ENCODE measurements around the gene CACNA2D3. TPM values are rescaled to one million over a fixed set of nuclear protein-coding genes. Genes with fewer than 3 reads are reported as not detected.

CACNA2D3 gene
- total and polyA plus RNA-seq, 2 experiments from 2014 or later: 1.1 to 2.5 TPM

DNA sequence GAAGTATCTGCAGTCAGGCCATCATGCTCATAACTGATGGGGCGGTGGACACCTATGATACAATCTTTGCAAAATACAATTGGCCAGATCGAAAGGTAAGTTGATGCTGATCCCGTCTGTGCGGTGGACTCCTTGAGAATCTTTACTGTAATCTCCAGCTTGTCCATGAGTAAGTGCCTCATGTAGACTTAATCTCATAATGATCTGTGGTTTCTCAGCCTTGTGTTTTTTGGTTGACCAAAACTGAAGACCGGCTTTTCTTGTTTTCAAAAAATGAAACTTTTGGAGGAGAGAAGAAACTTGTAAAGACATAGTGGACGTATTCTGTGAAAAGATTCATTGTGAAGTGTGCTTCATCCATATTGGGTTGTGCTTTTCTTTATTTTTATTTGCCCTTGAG is 519.8 kb downstream of the CACNA2D3 start:
- Histone ChIP-seq H4K20me1 (ENCODE audit: insufficient read depth, poor library complexity, severe bottlenecking) (no peaks in the 10 kb centered on the region), H3K4me3 (no peak overlapping the region), H3K27me3 (peaks cover 37% of the 10 kb centered on the region), H3K9me2 (replicated peaks; ENCODE audit: insufficient read depth) (no peaks in the 10 kb centered on the region), H3K27ac (no peak overlapping the region), H3K79me2 (no peaks in the 10 kb centered on the region), H3K36me3 (replicated peaks; ENCODE audit: insufficient read depth, low read depth) (no peaks in the 10 kb centered on the region), H3K4me2 (no peak overlapping the region), H2AFZ (no peak overlapping the region), H3K4me1 (ENCODE audit: insufficient read depth) (no peaks in the 10 kb centered on the region), H3K9me3 (ENCODE audit: low read depth) (no peaks in the 10 kb centered on the region)
- WGBS (ENCODE audit: low lambda C conversion rate, missing lambda C conversion rate): 85% methylated on average over 6 of the region's 6 CpGs
- no peak for DNase-seq (ENCODE audit: low spot score)
- TF ChIP-seq EZH2phosphoT487 (IDR thresholded peaks at IDR 0.05; ENCODE audit: low read depth, severe bottlenecking, unreplicated experiment) (no peak), EZH2 (IDR thresholded peaks at IDR 0.05; ENCODE audit: borderline replicate concordance) (no peak)
- TF ChIP-seq, protein P1, sequence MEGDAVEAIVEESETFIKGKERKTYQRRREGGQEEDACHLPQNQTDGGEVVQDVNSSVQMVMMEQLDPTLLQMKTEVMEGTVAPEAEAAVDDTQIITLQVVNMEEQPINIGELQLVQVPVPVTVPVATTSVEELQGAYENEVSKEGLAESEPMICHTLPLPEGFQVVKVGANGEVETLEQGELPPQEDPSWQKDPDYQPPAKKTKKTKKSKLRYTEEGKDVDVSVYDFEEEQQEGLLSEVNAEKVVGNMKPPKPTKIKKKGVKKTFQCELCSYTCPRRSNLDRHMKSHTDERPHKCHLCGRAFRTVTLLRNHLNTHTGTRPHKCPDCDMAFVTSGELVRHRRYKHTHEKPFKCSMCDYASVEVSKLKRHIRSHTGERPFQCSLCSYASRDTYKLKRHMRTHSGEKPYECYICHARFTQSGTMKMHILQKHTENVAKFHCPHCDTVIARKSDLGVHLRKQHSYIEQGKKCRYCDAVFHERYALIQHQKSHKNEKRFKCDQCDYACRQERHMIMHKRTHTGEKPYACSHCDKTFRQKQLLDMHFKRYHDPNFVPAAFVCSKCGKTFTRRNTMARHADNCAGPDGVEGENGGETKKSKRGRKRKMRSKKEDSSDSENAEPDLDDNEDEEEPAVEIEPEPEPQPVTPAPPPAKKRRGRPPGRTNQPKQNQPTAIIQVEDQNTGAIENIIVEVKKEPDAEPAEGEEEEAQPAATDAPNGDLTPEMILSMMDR (IDR thresholded peaks at IDR 0.05; ENCODE audit: poor library complexity): no peak

DNA sequence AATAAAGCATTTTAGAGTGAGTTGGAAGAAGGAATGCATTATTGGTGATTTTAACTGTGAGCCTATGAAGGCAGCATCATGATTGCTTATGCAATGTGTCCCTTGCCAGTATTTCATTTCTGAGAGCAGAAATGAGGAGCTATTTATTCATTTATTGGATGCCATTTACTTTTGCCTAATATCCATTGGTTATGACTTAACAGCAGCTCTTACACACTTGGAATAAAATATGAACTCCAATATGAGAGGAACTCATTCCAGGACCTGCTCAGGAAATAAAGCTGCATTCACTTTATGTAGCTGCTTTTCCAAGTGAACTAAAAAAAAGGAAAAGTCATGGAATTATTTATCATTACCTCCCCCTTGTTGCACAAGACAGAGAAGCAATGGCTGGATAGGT is 525.4 kb downstream of the CACNA2D3 start:
- Histone ChIP-seq H3K9me2 (replicated peaks; ENCODE audit: insufficient read depth) (no peaks in the 10 kb centered on the region), H3K27ac (no peak overlapping the region), H3K27me3 (no peaks in the 10 kb centered on the region), H2AFZ (no peak overlapping the region), H3K4me1 (ENCODE audit: insufficient read depth) (no peaks in the 10 kb centered on the region), H3K4me3 (no peak overlapping the region), H3K9me3 (ENCODE audit: low read depth) (no peaks in the 10 kb centered on the region), H4K20me1 (ENCODE audit: insufficient read depth, poor library complexity, severe bottlenecking) (no peaks in the 10 kb centered on the region), H3K4me2 (no peak overlapping the region), H3K36me3 (replicated peaks; ENCODE audit: insufficient read depth, low read depth) (no peaks in the 10 kb centered on the region), H3K79me2 (no peaks in the 10 kb centered on the region)
- TF ChIP-seq, protein P1 (IDR thresholded peaks at IDR 0.05; ENCODE audit: poor library complexity): no peak
- TF ChIP-seq EZH2phosphoT487 (IDR thresholded peaks at IDR 0.05; ENCODE audit: low read depth, severe bottlenecking, unreplicated experiment) (no peak), EZH2 (IDR thresholded peaks at IDR 0.05; ENCODE audit: borderline replicate concordance) (no peak)
- no peak for DNase-seq (ENCODE audit: low spot score)

DNA sequence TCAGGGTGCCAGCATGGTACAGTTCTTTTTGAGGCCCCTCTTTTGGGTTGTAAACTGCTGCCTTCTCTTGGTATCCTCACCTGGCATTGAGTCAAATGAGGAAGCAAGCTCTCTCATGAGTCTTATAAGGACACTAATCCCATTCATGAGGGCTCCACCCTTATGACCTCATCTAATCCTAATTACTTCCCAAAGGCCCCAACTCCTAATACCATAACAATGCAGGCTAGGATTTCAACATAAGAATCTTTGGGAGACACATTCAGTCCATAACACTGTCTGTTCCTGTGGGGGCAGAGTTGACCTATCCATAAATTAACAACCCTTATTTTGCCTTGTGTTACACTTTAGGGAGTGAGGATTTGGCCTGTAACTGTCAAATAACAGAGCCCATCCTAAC is 527.2 kb downstream of the CACNA2D3 start:
- no peaks in the 10 kb centered on the region for H3K36me3 ChIP-seq (replicated peaks; ENCODE audit: insufficient read depth, low read depth)
- H2AFZ ChIP-seq: no peak overlapping the region
- no peaks in the 10 kb centered on the region for H4K20me1 ChIP-seq (ENCODE audit: insufficient read depth, poor library complexity, severe bottlenecking)
- DNase-seq (ENCODE audit: low spot score): no peak
- H3K4me2 ChIP-seq: no peak overlapping the region
- H3K9me2 ChIP-seq (replicated peaks; ENCODE audit: insufficient read depth): no peaks in the 10 kb centered on the region
- no peaks in the 10 kb centered on the region for H3K4me1 ChIP-seq (ENCODE audit: insufficient read depth)
- H3K9me3 ChIP-seq (ENCODE audit: low read depth): no peaks in the 10 kb centered on the region
- H3K27ac ChIP-seq: no peak overlapping the region
- no peaks in the 10 kb centered on the region for H3K27me3 ChIP-seq
- no peaks in the 10 kb centered on the region for H3K79me2 ChIP-seq
- H3K4me3 ChIP-seq: no peak overlapping the region
- TF ChIP-seq, protein P1 (IDR thresholded peaks at IDR 0.05; ENCODE audit: poor library complexity): no peak
- no peak for TF ChIP-seq EZH2 (IDR thresholded peaks at IDR 0.05; ENCODE audit: borderline replicate concordance)
- TF ChIP-seq EZH2phosphoT487 (IDR thresholded peaks at IDR 0.05; ENCODE audit: low read depth, severe bottlenecking, unreplicated experiment): no peak

Data from hepatocyte (in vitro differentiated cells).